ENCODE measurements around the gene SPTSSB. TPM values are rescaled to one million over a fixed set of nuclear protein-coding genes. Genes with fewer than 3 reads are reported as not detected.

Gene SPTSSB
- total RNA-seq, 1 donor from 2014 or later: not detected

DNA sequence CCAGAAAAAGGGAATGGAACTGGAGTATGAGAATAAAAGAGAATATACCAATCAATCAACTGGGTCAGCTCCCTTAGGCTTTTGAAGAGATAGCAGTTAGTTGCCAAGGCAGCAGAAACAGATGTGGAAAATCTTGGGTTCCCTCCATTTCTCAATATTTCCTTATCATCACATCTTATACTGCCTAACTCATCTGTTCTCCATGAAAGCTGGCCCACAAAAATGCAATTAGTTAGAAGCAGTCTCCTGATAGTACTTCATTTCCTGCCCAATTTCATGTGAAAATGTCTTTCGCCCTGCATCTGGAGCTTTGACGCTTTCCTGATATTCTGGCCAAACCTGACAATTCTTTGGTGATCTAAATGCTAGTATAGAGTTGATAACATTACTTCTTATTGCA lies 30.1 kb upstream of the SPTSSB start:
- H3K4me3 Mint-ChIP-seq (ENCODE audit: unreplicated experiment): no peak overlapping the region
- H3K36me3 Mint-ChIP-seq (ENCODE audit: low read depth, unreplicated experiment): no peaks in the 10 kb centered on the region

DNA sequence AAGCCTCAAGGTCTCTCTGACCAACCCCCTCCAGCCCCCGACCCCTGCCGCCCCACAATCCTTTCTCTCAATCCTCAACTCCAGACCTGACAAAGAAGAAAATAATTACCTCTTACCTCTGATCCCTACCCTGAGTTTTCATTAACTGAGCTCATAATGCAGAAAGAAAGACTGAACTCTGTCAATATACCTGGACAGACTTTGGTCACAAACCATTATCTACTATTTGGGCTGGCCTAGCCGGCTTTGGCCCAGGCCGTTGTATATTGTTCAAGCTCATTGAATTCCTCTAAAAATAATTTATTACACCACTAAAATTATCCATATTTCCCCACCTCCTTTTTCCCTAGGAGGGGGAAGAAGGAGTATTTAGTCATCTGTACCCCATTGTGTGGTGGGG lies 29.3 kb upstream of the SPTSSB start:
- TF ChIP-seq, protein P1, sequence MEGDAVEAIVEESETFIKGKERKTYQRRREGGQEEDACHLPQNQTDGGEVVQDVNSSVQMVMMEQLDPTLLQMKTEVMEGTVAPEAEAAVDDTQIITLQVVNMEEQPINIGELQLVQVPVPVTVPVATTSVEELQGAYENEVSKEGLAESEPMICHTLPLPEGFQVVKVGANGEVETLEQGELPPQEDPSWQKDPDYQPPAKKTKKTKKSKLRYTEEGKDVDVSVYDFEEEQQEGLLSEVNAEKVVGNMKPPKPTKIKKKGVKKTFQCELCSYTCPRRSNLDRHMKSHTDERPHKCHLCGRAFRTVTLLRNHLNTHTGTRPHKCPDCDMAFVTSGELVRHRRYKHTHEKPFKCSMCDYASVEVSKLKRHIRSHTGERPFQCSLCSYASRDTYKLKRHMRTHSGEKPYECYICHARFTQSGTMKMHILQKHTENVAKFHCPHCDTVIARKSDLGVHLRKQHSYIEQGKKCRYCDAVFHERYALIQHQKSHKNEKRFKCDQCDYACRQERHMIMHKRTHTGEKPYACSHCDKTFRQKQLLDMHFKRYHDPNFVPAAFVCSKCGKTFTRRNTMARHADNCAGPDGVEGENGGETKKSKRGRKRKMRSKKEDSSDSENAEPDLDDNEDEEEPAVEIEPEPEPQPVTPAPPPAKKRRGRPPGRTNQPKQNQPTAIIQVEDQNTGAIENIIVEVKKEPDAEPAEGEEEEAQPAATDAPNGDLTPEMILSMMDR (IDR thresholded peaks at IDR 0.05; ENCODE audit: unreplicated experiment): no peak
- Mint-ChIP-seq H3K36me3 (ENCODE audit: low read depth, unreplicated experiment) (no peaks in the 10 kb centered on the region), H3K9me3 (ENCODE audit: unreplicated experiment) (no peaks in the 10 kb centered on the region), H3K27me3 (ENCODE audit: unreplicated experiment) (no peaks in the 10 kb centered on the region), H3K27ac (ENCODE audit: unreplicated experiment) (no peak overlapping the region), H3K4me1 (ENCODE audit: unreplicated experiment) (no peaks in the 10 kb centered on the region), H3K4me3 (ENCODE audit: unreplicated experiment) (no peak overlapping the region)
- DNase-seq (ENCODE audit: low spot score): no peak

More for the DNA sequence above, 30.1 kb upstream of the SPTSSB start:
- Mint-ChIP-seq H3K27me3 (ENCODE audit: unreplicated experiment) (no peaks in the 10 kb centered on the region), H3K27ac (ENCODE audit: unreplicated experiment) (no peak overlapping the region), H3K9me3 (ENCODE audit: unreplicated experiment) (no peaks in the 10 kb centered on the region), H3K4me1 (ENCODE audit: unreplicated experiment) (no peaks in the 10 kb centered on the region)
- TF ChIP-seq, protein P1 (IDR thresholded peaks at IDR 0.05; ENCODE audit: unreplicated experiment): no peak
- no peak for DNase-seq (ENCODE audit: low spot score)

DNA sequence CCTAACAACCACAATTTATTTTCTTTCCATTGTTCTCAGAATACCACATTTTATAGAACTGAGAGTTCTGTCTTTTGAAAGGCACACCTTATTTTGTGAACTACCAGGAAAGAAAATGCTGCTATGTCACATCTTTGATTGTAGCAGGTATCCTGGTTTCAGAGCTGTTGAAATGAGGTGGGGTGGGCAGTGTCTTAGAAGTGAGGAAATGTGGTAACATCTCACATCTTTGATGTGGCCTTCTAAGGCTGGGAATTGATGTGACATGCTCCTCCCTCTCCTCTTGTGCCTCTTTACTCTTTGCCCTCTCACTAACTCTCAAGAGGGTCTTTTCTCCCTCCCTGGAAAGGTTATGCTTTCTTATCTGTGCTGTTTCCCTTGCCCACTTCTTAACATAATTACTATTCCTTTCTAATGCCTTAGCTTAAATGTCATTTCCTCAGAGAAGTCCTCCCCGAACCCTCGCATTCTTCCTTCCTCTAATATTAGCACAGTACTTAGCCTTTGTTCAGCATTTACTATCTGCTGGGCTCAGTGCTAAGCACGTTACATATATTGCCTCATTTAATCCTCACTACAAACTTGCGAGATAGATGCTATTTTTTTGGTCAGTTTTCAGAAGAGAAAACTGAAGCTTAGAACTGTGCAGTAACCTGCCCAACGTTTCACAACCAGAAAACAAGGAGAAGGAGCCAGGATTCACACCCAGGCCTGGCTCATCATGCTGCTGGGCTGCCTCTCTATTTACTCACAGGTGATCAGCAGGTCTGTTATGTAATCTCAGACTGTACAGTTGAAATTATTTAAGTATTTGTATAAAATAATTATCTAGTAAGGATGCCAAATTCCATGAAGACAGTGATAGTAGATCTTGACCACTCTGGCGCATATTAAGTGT lies 24.0 kb upstream of the SPTSSB start:
- no peak overlapping the region for H3K27ac Mint-ChIP-seq (ENCODE audit: unreplicated experiment)
- H3K4me1 Mint-ChIP-seq (ENCODE audit: unreplicated experiment): no peaks in the 10 kb centered on the region
- H3K36me3 Mint-ChIP-seq (ENCODE audit: low read depth, unreplicated experiment): no peaks in the 10 kb centered on the region
- no peak overlapping the region for H3K4me3 Mint-ChIP-seq (ENCODE audit: unreplicated experiment)
- TF ChIP-seq, protein P1 (IDR thresholded peaks at IDR 0.05; ENCODE audit: unreplicated experiment): no peak
- no peaks in the 10 kb centered on the region for H3K27me3 Mint-ChIP-seq (ENCODE audit: unreplicated experiment)
- H3K9me3 Mint-ChIP-seq (ENCODE audit: unreplicated experiment): no peaks in the 10 kb centered on the region
- DNase-seq (ENCODE audit: low spot score): no peak

DNA sequence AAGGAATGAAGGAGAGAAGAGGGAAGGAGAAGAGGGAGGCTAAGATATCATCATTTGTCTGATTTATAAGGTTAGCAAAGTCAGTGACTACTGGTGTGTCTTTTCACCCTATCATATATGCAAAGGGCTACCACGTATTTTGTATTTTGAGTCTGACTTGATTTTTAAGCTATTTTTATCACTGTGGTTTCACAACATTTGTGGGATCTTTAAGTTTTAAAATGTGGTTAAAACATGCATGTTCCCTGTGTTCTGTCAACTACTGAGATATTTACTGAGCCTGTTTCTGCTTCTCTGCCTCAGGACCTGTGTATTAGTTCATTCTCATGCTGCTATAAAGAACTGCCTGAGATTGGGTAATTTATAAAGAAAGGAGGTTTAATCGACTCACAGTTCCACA lies 22.5 kb upstream of the SPTSSB start:
- H3K4me3 Mint-ChIP-seq (ENCODE audit: unreplicated experiment): no peak overlapping the region
- H3K27ac Mint-ChIP-seq (ENCODE audit: unreplicated experiment): no peak overlapping the region
- TF ChIP-seq, protein P1 (IDR thresholded peaks at IDR 0.05; ENCODE audit: unreplicated experiment): no peak
- no peak for DNase-seq (ENCODE audit: low spot score)
- no peaks in the 10 kb centered on the region for H3K27me3 Mint-ChIP-seq (ENCODE audit: unreplicated experiment)
- no peaks in the 10 kb centered on the region for H3K4me1 Mint-ChIP-seq (ENCODE audit: unreplicated experiment)
- H3K9me3 Mint-ChIP-seq (ENCODE audit: unreplicated experiment): no peaks in the 10 kb centered on the region
- H3K36me3 Mint-ChIP-seq (ENCODE audit: low read depth, unreplicated experiment): no peaks in the 10 kb centered on the region

DNA sequence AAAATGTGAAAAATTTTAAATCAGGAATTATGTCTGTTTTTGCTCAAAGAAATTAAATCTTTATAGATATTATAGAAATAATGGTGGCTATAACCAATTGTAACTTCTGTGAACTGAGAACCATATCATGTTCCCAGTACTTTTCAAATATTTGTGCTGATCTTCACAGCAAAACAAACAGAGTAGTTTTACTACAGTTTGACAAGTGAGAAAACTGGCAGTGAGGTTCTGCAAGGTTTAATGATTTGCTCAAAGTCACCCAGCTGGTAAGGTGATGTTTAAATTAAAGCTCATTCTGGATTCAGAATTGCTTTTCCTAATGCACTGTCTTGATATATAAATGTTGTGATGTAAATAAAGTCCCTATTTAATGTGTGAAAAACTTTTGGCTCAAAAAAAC lies 22.0 kb upstream of the SPTSSB start:
- DNase-seq (ENCODE audit: low spot score): no peak
- H3K27me3 Mint-ChIP-seq (ENCODE audit: unreplicated experiment): no peaks in the 10 kb centered on the region
- H3K9me3 Mint-ChIP-seq (ENCODE audit: unreplicated experiment): no peaks in the 10 kb centered on the region
- no peak overlapping the region for H3K4me3 Mint-ChIP-seq (ENCODE audit: unreplicated experiment)
- H3K27ac Mint-ChIP-seq (ENCODE audit: unreplicated experiment): no peak overlapping the region
- no peaks in the 10 kb centered on the region for H3K36me3 Mint-ChIP-seq (ENCODE audit: low read depth, unreplicated experiment)
- no peaks in the 10 kb centered on the region for H3K4me1 Mint-ChIP-seq (ENCODE audit: unreplicated experiment)
- TF ChIP-seq, protein P1 (IDR thresholded peaks at IDR 0.05; ENCODE audit: unreplicated experiment): no peak

All from endothelial cell (in vitro differentiated cells).